Measurements from ENCODE around the gene VIT.

The VIT gene

GRCh38 chr2:36732673-36733036 lies 36.1 kb downstream of the VIT start:
- no peak for DNase-seq (ENCODE audit: low spot score)
- no peak for TF ChIP-seq CTCF (IDR thresholded peaks at IDR 0.05; ENCODE audit: borderline replicate concordance, control extremely low read depth, extremely low read depth, insufficient read depth, missing control alignments)
- in situ Hi-C loops (cut with MboI; ENCODE audit: low sequenced_read_pairs, unreplicated experiment): no loop called here

- no peak for TF ChIP-seq CTCF (IDR thresholded peaks at IDR 0.05; ENCODE audit: borderline replicate concordance, control extremely low read depth, extremely low read depth, insufficient read depth, missing control alignments)
- in situ Hi-C loops (cut with MboI; ENCODE audit: low sequenced_read_pairs, unreplicated experiment): no loop called here
- DNase-seq (ENCODE audit: low spot score): no peak
Observed at GRCh38 chr2:36733215-36733614, 36.7 kb downstream of the VIT start.

GRCh38 chr2:36734304-36734703 lies 37.8 kb downstream of the VIT start:
- in situ Hi-C loops (cut with MboI; ENCODE audit: low sequenced_read_pairs, unreplicated experiment): no loop called here
- no peak for TF ChIP-seq CTCF (IDR thresholded peaks at IDR 0.05; ENCODE audit: borderline replicate concordance, control extremely low read depth, extremely low read depth, insufficient read depth, missing control alignments)
- DNase-seq (ENCODE audit: low spot score): no peak

GRCh38 chr2:36737131-36737750 lies 40.7 kb downstream of the VIT start:
- no peak for TF ChIP-seq CTCF (IDR thresholded peaks at IDR 0.05; ENCODE audit: borderline replicate concordance, control extremely low read depth, extremely low read depth, insufficient read depth, missing control alignments)
- no peak for DNase-seq (ENCODE audit: low spot score)

GRCh38 chr2:36740061-36740460 lies 43.6 kb downstream of the VIT start:
- DNase-seq (ENCODE audit: low spot score): no peak
- no peak for TF ChIP-seq CTCF (IDR thresholded peaks at IDR 0.05; ENCODE audit: borderline replicate concordance, control extremely low read depth, extremely low read depth, insufficient read depth, missing control alignments)
- in situ Hi-C loops (cut with MboI; ENCODE audit: low sequenced_read_pairs, unreplicated experiment): no loop called here

More at GRCh38 chr2:36737131-36737750, 40.7 kb downstream of the VIT start:
- in situ Hi-C loops (cut with MboI; ENCODE audit: low sequenced_read_pairs, unreplicated experiment): no loop called here

GRCh38 chr2:36741188-36741837 lies 44.8 kb downstream of the VIT start:
- TF ChIP-seq CTCF (IDR thresholded peaks at IDR 0.05; ENCODE audit: borderline replicate concordance, control extremely low read depth, extremely low read depth, insufficient read depth, missing control alignments): no peak
- no peak for DNase-seq (ENCODE audit: low spot score)
- in situ Hi-C loops (cut with MboI; ENCODE audit: low sequenced_read_pairs, unreplicated experiment): no loop called here

Measured in GM13976 (cell line).